AG09309 (cell line): ENCODE measurements around the gene CASZ1.

Experiments used
- DNase-seq: peaks from one replicate; pipeline ENCODE4 v3.0.0-alpha.2; 2010; ENCODE audit warnings: low read depth
- H3K4me3 ChIP-seq: 2 replicates; pipeline ENCODE4 v1.5.1; 2011; ENCODE audit warnings: mild to moderate bottlenecking, low read depth, low read length, moderate library complexity; ENCODE audit not compliant: control insufficient read depth
- TF ChIP-seq, protein P1 (sequence below): IDR thresholded peaks from 2 replicates; pipeline ENCODE4 v1.5.1; 2011; ENCODE audit warnings: mild to moderate bottlenecking, low read depth, low read length, inconsistent platforms; ENCODE audit not compliant: insufficient read depth, control insufficient read depth; ENCODE audit errors: missing control alignments

CASZ1 gene

DNA sequence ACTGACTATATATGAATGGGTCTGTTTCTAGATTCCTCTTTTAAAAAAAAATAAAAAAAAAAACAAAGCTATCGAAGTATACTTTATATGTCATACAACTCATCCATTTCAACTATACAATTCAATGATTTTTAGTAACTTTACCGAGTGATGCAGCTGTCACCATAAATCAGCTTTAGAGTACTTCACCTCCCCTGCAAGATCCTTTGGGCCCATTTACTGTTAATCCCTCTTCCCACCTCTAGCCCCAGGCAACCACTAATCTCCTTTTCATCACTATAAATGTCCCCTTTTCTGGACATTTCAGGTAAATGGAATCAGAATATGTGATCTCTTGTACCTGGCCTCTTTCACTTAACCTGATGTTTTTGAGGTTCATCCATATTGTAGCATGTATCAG lies 187.8 kb downstream of the CASZ1 start:
- H3K4me3 ChIP-seq: no peak overlapping the region
- no peak for DNase-seq
- TF ChIP-seq, protein P1, sequence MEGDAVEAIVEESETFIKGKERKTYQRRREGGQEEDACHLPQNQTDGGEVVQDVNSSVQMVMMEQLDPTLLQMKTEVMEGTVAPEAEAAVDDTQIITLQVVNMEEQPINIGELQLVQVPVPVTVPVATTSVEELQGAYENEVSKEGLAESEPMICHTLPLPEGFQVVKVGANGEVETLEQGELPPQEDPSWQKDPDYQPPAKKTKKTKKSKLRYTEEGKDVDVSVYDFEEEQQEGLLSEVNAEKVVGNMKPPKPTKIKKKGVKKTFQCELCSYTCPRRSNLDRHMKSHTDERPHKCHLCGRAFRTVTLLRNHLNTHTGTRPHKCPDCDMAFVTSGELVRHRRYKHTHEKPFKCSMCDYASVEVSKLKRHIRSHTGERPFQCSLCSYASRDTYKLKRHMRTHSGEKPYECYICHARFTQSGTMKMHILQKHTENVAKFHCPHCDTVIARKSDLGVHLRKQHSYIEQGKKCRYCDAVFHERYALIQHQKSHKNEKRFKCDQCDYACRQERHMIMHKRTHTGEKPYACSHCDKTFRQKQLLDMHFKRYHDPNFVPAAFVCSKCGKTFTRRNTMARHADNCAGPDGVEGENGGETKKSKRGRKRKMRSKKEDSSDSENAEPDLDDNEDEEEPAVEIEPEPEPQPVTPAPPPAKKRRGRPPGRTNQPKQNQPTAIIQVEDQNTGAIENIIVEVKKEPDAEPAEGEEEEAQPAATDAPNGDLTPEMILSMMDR: no peak

DNA sequence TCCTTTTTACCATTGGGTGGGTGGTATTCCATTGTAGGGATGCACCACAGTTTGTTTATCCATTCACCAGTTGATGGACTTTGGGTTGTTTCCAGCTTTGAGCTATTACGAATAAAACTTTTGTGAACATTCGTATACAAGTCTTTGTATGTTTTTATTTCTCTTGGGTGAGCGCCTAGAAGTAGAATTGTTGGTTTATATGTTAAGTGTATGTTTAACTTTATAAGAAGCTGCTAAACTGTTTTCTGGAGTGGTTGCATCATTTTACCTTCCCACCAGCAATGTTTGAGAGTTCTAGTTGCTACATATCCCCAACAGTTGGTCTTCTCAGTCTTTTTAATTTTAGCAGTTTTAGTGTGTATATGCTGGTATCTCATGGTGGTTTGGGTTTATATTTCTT lies 189.2 kb downstream of the CASZ1 start:
- no peak for DNase-seq
- TF ChIP-seq, protein P1: no peak
- no peak overlapping the region for H3K4me3 ChIP-seq

DNA sequence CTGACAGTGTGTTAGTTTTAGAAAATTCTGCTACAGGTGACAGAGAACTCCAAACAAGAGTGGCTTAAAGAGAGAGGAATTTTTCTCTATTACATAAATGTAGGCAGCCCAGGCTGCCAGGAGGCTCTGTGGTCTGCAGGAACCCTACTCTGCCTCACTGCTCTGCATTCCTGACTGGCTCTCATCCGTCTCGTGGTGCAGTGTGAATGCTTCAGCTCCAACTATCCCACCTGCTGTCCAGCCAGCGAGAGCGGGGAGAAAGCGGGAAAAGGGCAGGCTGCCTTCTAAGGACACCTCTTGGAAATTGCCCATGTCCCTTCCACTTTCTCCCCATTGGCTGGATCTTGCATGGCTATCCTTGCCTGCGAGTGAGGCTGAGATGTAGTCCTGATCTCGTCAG lies 190.4 kb downstream of the CASZ1 start:
- TF ChIP-seq, protein P1: no peak
- DNase-seq: no peak
- H3K4me3 ChIP-seq: no peak overlapping the region

DNA sequence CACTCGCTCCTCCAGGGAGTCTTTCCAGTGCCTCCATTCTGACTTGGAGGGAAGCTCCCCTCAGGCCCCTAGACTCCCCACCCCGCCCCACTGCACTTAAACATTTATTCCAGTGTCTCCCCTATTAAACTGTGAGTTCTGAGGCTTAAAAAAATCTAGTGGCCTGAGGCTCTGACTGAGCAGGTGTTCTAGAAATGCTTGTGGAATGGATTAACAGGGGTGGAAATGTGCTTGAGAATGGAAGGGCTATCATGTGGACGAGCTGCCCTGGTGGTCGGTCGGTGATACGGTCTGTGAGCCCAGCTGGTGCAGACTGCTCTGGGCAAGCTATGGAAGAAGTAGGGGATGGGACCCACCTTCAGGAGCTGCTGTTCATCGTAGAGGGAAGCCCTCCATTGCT lies 191.5 kb downstream of the CASZ1 start:
- TF ChIP-seq, protein P1: no peak
- no peak overlapping the region for H3K4me3 ChIP-seq
- DNase-seq: no peak

DNA sequence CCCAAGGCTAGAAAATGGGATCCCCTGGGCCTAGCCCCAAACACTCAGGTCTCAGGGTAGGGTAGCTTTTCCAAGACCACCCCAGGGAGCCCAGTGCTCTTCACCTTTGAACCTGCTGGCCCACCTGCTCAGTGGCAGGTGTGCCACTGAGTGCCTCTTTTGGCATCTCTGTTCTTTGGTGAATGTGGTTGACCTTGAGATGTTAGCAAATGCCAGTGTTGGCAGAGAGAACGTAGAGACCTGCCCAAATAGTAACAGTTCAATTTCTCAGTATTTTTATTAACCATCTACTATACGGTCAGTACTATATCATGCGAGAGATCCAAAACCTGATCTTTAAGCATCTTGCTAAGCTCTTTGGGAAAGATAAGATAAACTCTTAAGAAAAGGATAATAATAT lies 193.5 kb downstream of the CASZ1 start:
- TF ChIP-seq, protein P1: no peak
- DNase-seq: no peak
- H3K4me3 ChIP-seq: no peak overlapping the region

DNA sequence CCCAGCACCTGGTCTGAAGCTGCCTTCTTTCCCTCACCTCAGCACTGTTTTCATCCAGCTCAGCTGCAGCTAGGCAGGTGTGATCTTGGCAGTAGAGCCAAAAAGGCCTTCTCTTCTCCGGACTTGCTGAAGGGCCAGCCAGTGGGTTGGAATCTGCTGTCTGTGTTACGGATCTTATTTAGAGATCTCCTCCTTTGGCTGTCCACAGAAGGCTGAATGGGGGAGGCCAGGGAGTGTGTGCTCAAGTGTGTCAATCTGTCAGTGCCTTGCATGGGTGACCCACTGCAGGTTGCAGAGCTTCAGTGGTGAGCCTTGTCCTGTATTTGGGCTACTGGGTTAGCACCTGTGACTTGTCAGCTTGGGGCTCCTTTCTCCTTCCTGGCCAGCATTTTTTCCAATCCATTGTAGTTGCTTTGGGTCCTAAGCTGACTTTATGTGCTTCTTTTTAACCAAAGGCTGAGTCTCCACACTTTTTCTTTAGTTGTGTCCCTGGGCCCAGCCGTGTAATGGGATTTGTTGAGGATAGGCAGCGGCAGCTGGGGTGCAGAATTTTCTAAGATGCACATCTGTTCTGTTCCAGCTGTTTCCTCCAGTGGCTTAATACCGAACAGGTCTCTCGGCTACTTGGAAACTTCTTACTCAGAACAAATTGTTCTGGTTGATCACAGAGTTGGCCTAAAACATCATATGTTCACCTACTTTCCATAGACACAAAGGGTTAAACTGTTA lies 194.9 kb downstream of the CASZ1 start:
- DNase-seq: no peak
- TF ChIP-seq, protein P1: no peak
- no peak overlapping the region for H3K4me3 ChIP-seq
